HepG2 (cell line): ENCODE measurements around the gene ZBTB32. TPM values are rescaled to one million over a fixed set of nuclear protein-coding genes. Genes with fewer than 3 reads are reported as not detected.

Source experiments
- AKAP8 ChIP-seq: sonication (generic); formaldehyde crosslinking; IDR thresholded peaks from 2 replicates; pipeline ENCODE4 v1.5.1; 2020; ENCODE audit warnings: mild to moderate bottlenecking, missing genetic modification reagents
- ATM ChIP-seq: fragments of 450-650 bp; IDR thresholded peaks from 2 replicates; pipeline ENCODE4 v1.7.1; 2017; ENCODE audit warnings: mild to moderate bottlenecking, borderline replicate concordance
- KDM6A ChIP-seq: IDR thresholded peaks from 2 replicates; pipeline ENCODE4 v1.6.1; 2016; ENCODE audit warnings: low read depth
- RARA ChIP-seq: IDR thresholded peaks from 2 replicates; pipeline ENCODE4 v1.6.1; 2016; ENCODE audit warnings: missing genetic modification reagents, missing compliant biosample characterization
- ZNF138 ChIP-seq: sonication (generic); formaldehyde crosslinking; IDR thresholded peaks from 2 replicates; pipeline ENCODE4 v1.5.0; 2020; ENCODE audit warnings: mild to moderate bottlenecking, low read depth, missing genetic modification reagents
- polyA plus RNA-seq, 8 experiments: library from polyadenylated mRNA; depleted of rRNA in 3 of 8; stranded (reverse) in 7 of 8; unstranded in 1 of 8; fragments of >200 nt; fragmentation: Illumina TruSeq in 4 of 8; extraction: Trizol in 4 of 8; gene quantifications; 2 replicates each; pipeline versions ENCODE4 v1.2.1 to v1.2.3, GENCODE V29; 2011 to 2016; ENCODE audit warnings: low read depth in 4 of 8, missing spikeins in 1 of 8, mixed read lengths in 1 of 8; ENCODE audit not compliant: insufficient read depth in 1 of 8
- total RNA-seq, 5 experiments: library from RNA; depleted of rRNA; stranded (reverse); fragments of >200 nt; fragmentation: Illumina TruSeq; extraction: Trizol; gene quantifications; 2 replicates each; pipeline ENCODE4 v1.2.3, GENCODE V29; 2016; ENCODE audit warnings: low read depth in 1 of 5
- TF ChIP-seq, protein P1 (sequence below): sonication (generic); formaldehyde crosslinking; IDR thresholded peaks from 2 replicates; pipeline ENCODE4 v1.5.1; 2020; ENCODE audit warnings: mild to moderate bottlenecking, missing genetic modification reagents, borderline replicate concordance
- TF ChIP-seq, protein P2 (sequence below): sonication (generic); formaldehyde crosslinking; IDR thresholded peaks from 2 replicates; pipeline ENCODE4 v1.4.0; 2020; ENCODE audit warnings: missing genetic modification reagents

ZBTB32 gene
- total and polyA plus RNA-seq, 2 of the 13 experiments (the other 11 are each of a cell fraction or from before 2014, with no cell fraction given) = not detected

DNA sequence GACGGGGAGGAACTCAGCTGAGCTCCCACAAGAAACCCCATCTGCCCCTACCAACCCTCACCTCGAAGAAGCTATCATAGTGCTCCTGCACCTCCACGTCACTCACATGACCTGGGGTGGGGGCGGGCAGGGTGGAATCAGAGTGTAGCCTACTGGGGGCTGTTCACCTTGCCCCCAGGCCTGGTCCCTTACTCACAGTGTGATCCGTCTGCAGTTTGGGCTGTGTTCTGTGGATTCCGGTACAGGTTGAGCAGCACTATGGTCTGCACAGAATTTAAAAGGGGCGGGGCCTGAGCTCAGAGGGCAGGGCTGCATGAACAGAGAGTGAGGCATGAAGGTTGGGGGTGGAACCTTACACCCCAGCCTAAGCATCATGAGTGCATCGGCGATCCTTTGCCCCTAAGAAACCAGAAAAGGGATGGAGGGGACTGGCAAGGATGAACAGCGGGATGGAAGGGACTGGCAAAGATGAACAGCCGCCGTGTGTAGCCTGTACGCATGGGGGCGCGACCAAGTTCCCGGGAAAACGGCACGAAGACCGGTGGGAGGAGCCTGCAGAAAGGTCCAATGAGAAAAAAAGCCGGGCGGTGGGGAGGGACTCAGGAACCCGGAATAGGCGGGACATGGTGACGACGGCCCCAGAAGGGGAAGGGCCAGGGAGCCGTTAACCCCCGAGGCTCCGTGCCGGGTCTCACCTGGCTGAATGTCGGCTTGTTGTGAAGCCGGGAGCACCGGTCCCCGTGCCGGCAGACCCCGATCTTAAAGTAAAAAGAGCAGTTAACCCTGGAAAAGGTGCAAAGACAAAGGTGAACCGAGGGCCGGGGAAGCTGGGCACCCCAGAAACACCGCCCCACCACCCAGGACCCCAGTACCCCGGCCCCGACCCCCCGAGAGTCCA, 40.3 kb downstream of the ZBTB32 start (continued):
- TF ChIP-seq, protein P1, sequence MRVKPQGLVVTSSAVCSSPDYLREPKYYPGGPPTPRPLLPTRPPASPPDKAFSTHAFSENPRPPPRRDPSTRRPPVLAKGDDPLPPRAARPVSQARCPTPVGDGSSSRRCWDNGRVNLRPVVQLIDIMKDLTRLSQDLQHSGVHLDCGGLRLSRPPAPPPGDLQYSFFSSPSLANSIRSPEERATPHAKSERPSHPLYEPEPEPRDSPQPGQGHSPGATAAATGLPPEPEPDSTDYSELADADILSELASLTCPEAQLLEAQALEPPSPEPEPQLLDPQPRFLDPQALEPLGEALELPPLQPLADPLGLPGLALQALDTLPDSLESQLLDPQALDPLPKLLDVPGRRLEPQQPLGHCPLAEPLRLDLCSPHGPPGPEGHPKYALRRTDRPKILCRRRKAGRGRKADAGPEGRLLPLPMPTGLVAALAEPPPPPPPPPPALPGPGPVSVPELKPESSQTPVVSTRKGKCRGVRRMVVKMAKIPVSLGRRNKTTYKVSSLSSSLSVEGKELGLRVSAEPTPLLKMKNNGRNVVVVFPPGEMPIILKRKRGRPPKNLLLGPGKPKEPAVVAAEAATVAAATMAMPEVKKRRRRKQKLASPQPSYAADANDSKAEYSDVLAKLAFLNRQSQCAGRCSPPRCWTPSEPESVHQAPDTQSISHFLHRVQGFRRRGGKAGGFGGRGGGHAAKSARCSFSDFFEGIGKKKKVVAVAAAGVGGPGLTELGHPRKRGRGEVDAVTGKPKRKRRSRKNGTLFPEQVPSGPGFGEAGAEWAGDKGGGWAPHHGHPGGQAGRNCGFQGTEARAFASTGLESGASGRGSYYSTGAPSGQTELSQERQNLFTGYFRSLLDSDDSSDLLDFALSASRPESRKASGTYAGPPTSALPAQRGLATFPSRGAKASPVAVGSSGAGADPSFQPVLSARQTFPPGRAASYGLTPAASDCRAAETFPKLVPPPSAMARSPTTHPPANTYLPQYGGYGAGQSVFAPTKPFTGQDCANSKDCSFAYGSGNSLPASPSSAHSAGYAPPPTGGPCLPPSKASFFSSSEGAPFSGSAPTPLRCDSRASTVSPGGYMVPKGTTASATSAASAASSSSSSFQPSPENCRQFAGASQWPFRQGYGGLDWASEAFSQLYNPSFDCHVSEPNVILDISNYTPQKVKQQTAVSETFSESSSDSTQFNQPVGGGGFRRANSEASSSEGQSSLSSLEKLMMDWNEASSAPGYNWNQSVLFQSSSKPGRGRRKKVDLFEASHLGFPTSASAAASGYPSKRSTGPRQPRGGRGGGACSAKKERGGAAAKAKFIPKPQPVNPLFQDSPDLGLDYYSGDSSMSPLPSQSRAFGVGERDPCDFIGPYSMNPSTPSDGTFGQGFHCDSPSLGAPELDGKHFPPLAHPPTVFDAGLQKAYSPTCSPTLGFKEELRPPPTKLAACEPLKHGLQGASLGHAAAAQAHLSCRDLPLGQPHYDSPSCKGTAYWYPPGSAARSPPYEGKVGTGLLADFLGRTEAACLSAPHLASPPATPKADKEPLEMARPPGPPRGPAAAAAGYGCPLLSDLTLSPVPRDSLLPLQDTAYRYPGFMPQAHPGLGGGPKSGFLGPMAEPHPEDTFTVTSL (CRISPR knock-in tag) = no peak
- TF ChIP-seq ATM (no peak), AKAP8 (no peak), RARA (CRISPR knock-in tag) (no peak), ZNF138 (CRISPR knock-in tag) (no peak), KDM6A (CRISPR knock-in tag) (no peak)
- TF ChIP-seq, protein P2, sequence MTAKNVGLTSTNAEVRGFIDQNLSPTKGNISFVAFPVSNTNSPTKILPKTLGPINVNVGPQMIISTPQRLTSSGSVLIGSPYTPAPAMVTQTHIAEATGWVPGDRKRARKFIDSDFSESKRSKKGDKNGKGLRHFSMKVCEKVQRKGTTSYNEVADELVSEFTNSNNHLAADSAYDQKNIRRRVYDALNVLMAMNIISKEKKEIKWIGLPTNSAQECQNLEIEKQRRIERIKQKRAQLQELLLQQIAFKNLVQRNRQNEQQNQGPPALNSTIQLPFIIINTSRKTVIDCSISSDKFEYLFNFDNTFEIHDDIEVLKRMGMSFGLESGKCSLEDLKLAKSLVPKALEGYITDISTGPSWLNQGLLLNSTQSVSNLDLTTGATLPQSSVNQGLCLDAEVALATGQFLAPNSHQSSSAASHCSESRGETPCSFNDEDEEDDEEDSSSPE = peak; percentile 83
